GM21825 (cell line): ENCODE data around the gene CEP350.
"Not testable (repeated sequence)": the region's sequence is repeated elsewhere in the genome, so short reads cannot be mapped to it uniquely, and the experiment has no call there.

Experiments
- ATAC-seq: cut with Tn5 transposase; IDR thresholded peaks from one replicate; pipeline ENCODE4 v1.9.1; 2021; ENCODE audit warnings: mild to moderate bottlenecking, moderate library complexity; ENCODE audit not compliant: unreplicated experiment

The CEP350 gene

DNA sequence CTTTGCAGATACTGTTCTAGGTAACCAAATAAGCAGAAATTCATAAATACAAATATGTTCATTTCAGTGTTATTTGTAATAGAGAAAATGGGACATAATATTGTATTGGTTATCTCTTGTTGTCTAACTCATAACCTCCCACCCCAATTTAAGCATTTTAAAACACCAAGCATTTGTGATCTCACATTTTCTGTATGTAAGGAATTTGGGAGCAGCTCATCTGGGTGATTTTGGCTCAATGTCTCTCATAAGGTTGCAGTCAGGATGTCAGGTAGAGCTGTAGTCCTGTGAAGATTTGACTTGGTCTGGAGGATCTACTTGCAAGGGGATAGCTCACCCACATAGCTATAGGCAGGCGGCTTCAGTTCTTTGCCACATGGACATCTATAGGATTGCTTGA, 29.5 kb downstream of the CEP350 start:
- no peak for ATAC-seq

DNA sequence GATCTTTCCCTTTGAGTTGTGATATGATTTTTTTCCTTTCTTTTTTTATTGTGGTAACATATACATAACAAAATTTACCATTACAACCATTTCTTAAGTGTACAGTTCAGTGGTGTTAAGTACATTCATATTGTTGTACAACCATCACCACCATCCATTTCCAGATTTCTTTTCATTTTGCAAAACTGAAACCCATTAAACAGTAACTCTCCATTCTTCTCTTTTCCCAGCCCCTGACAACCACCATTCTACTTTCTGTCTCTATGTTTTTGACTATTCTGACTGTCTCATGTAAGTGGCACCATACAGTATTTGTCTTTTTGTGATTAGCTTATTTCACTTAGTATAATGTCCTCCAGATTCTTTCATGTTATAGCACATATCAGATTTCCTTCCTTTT, 30.3 kb downstream of the CEP350 start:
- ATAC-seq, result no peak

DNA sequence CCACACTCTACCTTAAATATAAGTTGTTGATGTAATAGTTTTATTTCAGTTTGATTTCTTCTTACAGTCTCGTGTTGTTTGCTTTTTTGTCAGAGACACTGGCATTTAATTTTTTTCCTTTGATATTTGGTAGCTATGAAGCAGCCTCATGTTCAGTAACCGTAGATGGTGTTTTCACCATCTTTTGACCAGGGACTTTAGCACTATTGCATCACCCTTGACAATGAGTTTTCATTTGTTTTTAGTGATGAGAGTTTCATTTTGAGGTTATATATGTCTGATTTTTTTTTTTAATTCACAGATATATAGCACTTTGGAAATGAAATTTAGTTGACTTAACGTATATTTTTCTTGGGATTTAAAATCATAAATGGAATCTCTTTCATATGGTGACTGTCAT, 36.2 kb downstream of the CEP350 start:
- ATAC-seq, result no peak

DNA sequence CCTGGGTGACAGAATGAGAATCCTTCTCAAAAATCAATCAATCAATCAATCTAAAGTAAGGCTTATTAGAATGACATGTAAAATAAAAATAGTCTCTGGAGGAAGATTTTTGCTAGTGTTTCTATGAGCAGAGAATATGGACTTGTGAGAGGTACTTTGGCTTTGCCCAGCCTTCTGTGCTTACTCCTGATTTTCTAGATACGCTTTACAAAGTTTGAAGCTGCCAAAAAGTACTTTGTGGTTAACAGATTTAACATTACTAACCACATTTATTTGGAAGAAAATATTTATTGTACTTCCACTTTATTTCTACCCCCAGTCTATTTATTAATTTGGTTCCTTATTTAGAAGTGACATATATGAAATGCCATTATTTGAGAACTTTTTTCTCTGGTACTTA, 41.0 kb downstream of the CEP350 start:
- no peak for ATAC-seq

DNA sequence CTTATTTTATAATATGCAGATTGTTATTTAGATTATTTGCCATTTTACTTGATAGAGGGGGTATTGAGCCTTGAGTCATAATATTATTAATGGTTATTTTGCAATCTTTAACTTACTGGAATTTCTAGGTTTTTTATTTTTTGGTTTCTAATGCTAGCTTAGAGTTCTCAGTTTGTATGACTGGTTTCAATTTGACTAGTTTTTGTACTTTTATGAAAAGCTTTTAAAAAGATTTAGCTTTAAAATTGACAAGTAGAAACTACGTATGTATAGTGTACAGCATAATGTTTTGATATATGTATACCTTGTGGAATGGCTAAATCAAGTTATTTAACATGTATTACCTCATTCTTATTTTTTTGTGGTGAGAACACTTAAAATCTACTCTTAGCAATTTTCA, 41.5 kb downstream of the CEP350 start:
- peak; percentile 56 for ATAC-seq

DNA sequence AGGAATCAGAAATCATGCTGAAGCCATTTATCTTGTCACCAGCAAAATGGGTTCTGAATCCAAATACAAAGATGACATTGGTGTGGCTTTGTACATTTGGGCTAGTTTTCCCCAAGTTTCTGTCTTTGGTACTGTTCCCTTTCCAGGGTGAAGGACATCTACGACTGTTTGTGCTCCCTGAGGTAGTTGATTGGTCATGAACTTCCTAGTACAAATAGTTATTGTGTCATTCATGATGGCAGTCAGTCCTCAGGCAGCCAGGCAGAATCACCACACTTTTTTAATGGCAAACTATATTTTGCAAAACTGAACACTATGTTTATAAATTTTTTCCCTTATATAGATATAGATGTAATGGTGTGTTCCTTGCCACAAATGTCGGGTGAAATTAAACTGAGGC, 46.0 kb downstream of the CEP350 start:
- ATAC-seq, result no peak

DNA sequence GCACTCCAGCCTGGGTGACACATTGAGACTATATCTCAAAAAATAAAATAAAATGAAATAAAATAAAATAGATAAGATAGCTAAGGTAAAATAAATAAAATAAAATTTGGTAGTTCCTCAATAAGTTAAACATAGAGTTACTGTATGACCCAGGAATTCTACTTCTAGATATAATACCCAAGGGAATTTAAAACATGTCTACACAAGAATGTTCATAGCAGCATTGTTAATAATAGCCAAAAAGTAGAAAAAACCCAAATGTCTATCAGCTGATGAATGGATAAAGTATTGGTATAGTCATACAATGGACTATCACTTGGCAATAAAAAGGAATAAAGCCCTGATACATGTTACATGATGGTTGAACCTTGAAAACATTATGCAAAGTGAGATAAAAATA, 47.8 kb downstream of the CEP350 start:
- ATAC-seq, result no peak

DNA sequence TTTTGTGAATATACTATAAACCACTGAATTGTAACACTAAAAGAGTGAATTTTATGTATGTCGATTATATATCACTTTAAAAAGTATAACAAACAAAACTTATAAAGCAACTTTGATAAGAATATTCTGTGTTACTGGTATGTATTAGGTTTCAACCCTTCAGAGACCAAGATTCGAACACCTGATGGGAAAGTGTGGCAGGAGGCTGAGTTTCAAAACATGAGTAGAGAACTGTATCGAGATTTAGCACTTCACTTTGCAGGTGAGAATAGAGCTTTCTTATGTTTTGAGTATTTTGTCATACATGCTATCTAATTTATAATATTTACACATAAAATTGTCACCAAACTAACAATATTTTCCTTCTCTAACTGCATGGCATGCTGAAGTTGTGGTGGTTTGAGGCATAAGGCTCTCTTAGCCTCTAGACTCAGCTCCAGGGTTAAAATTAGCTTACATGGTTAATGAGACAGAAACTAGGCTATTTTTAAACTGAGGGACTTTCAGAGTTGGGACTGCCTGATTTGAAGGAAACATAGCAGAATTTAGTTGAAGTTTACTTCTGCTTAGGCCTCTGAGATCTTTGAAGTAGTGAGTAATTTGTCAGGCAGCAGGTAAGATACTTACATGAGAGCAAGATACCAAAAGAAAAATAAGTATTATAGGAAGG, 48.6 kb downstream of the CEP350 start:
- ATAC-seq, result peak; percentile 94

DNA sequence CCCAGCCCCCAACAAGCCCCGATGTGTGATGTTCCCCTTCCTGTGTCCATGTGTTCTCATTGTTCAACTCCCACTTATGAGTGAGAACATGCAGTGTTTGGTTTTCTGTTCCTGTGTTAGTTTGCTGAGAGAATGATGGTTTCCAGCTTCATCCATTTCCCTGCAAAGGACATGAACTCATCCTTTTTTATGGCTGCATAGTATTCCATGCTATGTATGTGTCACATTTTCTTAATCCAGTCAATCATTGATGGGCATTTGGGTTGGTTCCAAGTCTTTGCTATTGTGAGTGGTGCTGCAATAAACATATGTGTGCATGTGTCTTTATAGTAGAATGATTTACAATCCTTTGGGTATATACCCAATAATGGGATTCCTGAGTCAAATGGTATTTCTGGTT, 52.2 kb downstream of the CEP350 start:
- ATAC-seq, result not testable (repeated sequence)

DNA sequence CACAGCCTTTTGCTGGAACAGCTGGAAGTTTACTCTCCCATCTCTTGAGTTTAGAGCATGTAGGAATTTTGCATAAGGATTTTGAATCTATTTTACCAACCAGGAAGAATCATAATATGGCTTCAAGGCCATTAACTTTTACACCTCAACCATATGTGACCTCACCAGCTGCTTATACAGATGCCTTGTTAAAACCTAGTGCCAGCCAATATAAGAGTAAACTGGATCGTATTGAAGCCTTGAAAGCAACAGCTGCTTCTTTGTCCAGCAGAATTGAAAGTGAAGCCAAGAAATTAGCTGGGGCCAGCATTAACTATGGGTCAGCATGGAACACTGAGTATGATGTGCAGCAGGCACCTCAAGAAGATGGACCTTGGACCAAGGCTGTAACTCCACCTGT, 65.4 kb downstream of the CEP350 start:
- ATAC-seq, result no peak

DNA sequence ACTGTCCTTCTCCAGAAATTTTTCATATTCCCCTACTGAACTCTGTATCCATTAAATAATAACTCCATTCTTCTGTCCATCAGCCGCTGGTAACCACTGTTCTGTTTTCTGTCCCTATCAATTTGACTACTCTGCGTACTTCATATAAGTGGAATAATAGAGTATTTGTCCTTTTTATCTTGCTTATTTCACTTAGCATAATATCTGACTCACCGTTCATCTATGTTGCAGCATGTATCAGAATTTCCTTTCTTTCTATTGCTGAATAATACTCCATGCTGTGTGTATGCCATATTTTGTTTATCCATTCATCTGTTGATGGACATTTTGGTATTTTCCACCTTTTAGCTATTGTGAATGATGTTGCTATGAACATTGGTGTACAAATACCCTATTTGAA, 71.9 kb downstream of the CEP350 start:
- ATAC-seq, result no peak

DNA sequence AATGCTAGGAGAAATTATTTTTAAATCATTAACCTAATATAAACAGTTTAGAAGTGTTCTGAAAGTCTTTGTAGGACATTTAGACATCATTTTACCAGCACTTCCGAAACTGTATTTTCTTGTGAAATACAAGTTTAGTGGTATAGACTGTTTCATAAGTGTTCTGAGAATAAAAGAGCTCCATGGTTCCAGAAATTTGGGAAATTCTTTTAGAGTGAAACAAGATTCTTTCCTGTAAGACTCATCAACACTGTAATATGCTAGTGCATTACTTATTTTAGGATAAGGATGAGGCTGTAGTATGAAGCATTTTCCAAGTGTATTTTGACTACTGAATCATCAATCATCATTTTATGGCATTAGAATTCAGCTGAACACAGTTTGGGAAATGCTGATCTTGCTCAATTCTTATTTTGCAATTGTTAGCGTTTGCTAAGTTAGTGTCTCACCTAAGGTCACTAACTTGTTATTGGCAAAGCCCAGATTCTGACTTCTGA, 73.4 kb downstream of the CEP350 start:
- ATAC-seq, result no peak

DNA sequence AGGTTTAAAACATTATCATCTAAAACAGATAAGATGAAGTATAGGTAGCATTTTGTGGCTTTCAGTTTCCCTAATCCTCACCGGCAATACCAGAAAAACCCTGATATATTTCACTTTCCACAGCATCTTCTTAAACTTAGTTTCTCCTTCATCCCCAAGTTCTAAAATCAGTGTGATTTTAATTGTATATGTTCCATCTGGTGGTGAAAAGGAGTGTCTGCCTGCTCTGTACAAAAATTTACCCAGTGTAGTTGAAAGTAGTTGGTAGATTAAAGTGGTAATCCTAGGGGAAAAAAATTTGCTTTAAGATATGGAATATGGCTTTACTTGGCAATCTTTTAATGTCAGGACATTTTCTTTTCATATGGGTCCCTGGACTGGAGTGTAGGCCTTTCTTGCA, 74.3 kb downstream of the CEP350 start:
- no peak for ATAC-seq

DNA sequence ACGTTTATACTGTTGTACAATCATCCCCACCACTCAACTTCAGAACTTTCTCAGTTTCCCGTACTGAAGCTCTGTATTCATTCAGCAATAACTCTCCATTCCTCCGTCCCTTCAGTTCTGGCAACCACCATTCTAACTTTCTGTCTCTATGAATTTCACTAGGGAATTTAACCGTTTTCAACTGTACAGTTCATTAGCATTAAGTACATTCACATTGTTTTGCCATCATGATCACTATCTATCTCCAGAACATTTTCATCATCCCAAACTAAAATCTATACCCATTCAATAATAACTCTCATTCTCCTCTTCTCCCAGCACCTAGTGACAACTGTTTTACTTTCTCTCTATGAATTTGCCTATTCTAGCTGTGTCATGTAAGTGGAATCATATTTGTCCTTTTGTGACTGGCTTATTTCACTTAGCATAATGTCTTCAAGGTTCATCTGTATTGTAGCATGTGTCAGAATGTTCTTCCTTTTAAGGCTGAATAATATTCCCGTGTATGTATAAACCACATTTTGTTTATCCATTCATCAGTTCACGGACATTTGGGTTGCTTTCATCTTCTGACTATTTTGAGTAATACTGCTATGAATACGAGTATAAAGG, 75.0 kb downstream of the CEP350 start:
- ATAC-seq, result no peak

DNA sequence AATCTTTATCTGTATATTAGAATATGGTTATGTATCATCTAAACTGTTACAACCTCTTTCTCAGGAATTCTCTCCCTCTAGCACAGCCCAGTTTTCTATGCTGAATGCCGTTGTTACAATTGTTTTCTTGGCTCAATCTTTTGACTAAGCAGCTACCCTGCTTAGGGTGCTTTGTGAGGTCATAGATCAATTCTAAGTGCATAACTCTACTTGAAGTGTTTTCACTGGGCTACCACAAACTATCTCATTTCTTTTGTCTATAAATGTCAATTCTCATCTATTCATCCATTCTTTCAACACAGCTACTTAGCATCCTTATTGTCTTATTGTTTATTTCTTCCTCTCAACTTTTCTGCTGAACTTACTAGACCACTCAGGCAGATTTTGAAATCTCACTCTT, 77.1 kb downstream of the CEP350 start:
- no peak for ATAC-seq

DNA sequence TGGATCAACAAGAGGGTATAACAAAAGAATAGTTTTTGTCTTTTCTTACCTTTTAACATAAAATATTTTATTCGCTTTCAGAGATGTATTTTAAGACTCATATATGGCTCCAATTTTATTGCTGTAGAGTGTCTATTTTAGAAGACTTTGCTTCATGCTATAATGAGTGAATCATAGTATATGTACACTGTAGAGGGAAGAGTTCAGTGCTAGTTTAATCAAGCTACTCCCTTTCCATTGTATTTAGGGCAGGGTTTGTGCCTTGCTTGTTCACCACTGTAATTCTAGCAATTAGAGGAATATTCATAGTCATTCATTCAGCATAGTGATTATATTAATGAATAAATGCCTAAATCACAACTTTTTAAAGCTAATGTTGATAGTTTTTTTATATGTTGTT, 78.8 kb downstream of the CEP350 start:
- no peak for ATAC-seq

DNA sequence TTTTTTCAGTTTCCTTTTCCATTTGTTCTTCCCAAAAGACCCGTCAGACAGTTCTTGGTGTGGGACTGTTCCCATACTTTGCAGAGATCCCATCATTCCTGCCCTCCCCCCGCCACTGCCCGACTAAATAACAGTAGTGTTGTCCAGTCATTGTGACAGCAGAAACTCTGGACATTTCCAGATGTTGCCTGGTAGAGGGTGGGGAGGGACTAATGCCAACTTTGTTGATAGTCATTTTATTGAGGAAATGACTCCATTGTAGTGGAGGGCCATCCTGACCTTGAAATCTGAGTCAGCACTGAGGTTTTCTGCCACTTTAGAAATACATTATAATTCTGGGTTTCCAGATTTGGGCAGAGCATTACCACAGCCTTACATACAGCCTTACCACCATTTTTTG, 85.4 kb downstream of the CEP350 start:
- ATAC-seq, result no peak

DNA sequence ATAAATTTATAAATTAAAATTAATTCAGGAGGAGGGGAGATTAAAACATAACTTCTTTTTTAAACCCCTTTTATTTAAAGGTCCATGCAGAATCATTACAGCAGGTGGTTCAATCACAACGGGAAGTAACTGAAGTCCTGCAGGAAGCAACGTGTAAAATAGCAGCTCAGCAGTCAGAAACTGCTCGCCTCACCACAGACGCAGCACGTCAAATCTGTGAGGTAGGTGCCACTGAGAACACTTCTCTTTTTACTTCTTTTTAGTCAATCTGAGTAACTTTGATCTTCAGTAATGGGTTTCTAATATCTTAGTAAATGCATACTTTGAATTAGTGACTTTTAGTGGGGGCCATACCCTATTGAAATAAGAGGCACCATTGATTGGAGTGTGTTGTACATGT, 87.0 kb downstream of the CEP350 start:
- no peak for ATAC-seq

DNA sequence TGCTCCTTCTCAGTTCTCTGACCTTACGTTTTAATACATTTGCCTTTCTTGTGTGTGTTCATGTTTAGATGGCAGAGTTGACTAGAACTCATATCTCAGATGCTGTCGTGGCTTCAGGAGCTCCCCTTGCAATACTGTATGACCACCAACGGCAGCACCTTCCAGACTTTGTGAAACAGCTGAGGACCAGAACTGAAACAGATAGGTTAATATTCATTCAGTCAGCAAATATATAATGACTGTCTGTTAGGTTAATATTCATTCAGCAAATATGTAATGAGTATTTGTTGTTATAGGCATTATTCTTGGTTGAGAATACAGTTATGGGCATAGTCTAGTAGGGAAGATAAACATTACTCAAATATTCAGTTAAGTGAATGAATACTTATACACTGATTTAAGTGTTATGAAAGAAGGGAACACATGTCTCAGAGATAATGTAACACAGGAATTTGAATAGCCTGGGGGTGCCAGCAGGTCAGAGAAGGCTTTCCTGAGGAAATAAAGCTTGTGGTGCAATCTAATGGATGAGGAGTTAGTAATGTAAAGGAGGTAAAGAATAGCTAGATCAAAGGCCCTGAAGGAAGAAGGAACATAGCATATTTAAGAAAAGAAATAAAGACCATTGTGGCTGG, 88.5 kb downstream of the CEP350 start:
- no peak for ATAC-seq

DNA sequence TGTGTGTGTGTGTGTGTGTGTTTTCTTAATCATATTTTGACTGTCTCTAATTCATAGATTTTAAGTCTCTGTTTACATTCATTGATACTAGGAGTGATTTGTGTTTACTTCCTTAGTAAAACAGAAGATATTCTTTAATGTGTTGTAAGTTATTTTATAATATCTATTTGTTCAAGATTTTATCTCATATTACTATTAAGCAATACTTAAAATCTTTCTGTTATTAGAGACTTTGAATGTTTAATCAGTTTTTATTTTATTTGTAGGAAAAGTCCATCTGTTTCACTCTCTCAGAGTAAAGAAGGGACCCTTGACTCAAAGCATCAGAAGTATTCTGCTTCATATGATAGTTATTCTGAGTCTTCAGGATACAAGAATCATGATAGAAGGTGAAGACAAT, 89.2 kb downstream of the CEP350 start:
- no peak for ATAC-seq

DNA sequence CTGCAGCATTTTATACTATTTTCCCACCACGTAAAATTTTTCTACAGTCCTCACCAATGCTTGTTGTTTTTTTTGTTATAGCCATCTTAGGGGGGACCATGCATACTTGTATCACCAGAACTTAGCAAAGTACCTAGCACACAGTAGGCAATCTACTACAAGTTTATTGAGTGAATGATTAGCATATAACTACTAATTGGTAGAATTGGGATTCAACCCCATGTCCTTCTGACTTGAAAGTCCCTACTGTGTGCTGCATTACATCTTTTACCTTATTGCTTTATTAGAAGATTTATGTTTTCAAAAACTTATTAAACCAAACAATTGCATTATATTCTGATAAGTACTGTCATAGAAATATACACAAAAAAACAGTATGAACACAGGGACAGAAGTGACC, 92.1 kb downstream of the CEP350 start:
- ATAC-seq, result no peak
